Stimulated activated CD4-positive, alpha-beta T cell treated with anti-CD3 and anti-CD28 coated beads, Interleukin-2, amount 100 ng/mL, for 4 hours (primary cell): ENCODE data around the gene SEMA6B.
A peak's percentile ranks its signal among the peaks of the same experiment; 100 is the strongest.
"Not testable (repeated sequence)": the region's sequence is repeated elsewhere in the genome, so short reads cannot be mapped to it uniquely, and the experiment has no call there.

Source experiments
- DNase-seq: peaks from one replicate; pipeline ENCODE4 v3.0.0-alpha.2; 2020; ENCODE audit warnings: low read depth

Gene SEMA6B

DNA sequence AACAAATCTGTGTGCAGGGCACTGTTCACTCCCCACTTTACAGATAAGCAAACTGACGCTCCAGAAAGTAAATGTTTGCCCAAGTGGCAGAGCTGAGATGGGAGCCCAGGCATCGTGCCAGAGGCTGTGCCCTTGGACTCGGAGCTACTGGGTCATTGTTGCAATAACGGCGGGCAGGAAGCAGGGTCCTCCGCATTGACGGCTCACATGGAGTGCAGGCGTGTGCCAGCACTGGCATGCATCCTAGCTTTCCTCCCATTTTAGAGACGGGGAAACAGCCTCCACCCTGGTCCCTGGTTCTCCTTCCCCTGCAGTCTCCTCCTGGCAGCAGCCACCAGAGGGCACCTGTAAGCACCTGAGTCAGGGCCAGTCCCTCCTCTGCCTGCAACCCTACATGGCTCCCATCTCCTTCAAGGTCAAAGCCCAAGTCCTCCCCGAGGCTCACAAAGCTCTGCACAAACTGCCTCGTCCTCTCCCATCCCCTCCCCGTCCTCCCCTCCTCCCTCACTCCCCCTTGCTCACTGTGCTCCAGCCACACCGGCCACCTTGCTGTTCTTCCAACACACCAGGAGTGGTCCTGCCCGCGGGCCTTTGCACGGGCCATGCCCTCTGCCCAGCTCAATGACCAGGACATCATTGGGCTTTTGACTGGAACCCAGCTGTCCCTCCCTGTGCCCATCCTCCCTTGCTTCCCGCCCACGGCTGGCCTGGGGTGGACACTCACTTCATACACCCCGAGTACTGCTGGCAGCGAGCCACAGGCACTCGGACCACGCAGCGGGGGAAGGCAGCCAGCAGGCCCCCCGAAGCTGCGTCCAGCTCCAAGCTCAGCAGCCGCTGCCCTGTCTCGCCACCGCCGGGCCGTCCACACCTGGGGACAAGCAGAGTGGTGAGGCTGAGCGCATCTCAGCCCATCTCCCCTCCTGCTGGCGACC is 11.9 kb downstream of the SEMA6B start:
- no peak for DNase-seq

- DNase-seq, result no peak
Measured at GRCh38 chr19:4543842-4544647, 15.4 kb downstream of the SEMA6B start.

GRCh38 chr19:4542896-4543841 is 16.3 kb downstream of the SEMA6B start:
- DNase-seq, result no peak

DNA sequence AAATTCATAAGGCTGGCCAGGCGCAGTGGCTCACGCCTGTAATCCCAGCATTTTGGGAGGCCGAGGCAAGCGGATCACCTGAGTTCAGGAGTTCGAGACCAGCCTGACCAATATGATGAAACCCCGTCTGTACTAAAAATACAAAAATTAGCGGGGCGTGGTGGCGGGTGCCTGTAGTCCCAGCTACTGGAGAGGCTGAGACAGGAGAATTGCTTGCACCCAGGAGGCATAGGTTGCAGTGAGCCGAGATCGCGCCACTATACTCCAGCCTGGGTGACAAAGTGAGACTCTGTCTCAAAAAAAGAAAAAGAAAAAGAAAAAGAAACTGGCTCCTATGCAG is 17.7 kb downstream of the SEMA6B start:
- not testable (repeated sequence) for DNase-seq

DNA sequence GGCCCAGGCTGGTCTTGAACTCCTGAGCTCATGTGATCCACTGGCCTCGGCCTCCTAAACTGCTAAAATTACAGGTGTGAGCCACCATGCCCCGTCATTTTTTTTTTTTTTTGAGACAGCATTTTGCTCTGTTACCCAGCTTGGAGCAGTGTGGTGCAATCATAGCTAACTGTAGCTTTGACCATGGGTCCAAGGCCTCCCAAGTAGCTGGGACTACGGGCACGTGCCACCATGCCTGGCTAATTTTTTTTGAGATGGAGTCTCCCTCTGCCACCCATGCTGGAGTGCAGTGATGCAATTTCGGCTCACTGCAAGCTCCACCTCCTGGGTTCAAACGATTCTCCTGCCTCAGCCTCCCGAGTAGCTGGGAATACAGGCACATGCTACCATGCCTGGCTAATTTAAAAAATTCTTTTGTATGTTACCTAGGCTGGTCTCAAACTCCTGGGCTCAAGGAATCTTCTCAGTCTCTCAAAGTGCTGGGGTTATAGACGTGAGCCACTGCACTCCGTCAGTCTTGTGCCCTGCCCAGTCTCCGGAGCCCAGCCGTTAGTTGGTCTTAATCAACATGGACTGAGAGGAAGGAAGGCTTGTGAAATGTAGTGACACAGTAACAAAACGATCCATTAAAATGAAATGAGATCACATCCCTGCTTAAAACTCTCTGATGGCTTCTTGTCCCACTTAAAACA is 18.2 kb downstream of the SEMA6B start:
- no peak for DNase-seq

- DNase-seq, result no peak
Measured at GRCh38 chr19:4539693-4540581, 19.5 kb downstream of the SEMA6B start, which contains the start of gene LRG1. Gene LRG1, minus strand, starts transcription at chr19:4540036. Its CDS starts 23 bp downstream, at chr19:4540013.

DNA sequence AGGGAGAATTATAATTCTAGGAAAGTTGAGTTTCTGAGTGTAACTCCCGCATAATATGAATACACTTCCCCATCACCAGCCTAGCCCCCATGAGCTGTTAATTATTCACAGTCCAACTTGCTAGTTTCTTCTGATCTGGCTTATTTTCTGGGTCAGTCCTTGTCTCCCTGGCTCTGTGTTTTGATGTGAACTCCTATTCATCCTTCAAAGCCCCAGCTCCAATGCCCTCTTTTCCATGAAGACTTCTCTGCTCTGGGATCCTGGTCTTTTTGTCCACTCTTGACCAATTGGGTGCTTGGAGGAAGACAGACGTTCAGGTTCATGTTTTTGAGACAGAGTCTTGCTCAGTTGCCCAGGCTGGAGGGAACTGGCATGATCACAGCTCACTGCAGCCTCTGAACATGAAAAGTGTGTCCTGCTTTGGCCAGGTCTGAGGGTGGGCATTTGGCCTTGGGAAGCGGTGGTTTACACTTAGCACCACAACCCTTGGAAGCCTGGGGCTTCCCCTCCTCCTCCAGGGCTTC is 20.3 kb downstream of the SEMA6B start:
- DNase-seq, result no peak

GRCh38 chr19:4538601-4538954 is 20.9 kb downstream of the SEMA6B start:
- DNase-seq, result no peak

DNA sequence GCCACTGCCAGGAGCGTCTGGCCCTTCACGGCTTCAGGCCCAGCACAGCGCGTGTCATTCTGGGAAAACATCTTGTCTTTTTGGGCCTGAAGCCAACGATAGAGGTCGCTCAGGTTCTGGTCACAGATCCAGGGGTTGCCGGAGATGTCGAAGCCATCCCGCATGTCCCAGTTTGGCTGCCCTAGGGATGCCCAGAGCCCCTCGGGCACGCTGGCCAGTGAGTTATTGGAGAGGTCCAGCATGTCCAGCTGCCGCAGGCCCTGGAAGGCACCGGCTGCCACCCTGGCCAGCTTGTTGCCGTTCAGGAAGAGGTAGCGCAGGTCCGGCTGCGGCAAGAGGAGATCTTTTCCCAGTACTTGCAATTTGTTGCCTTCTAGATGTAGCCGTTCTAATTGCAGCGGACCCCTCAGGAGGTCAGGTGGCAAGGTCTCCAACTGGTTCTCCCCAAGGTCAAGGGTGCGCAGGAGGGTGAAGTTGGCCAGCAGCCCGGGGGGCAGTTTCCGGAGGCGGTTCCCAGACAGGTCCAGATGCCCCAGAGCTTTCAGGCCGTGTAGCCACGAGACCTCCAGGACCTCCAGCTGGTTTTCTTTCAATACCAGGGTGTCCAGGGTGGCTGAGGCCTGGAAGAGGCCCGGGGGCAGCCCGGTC is 21.4 kb downstream of the SEMA6B start:
- no peak for DNase-seq

- no peak for DNase-seq
Measured at GRCh38 chr19:4536798-4537197, 22.7 kb downstream of the SEMA6B start.

- peak; percentile 19 for DNase-seq
Measured at GRCh38 chr19:4534836-4535658, 24.4 kb downstream of the SEMA6B start, which contains the start of gene PLIN5. Gene PLIN5, minus strand, starts transcription at chr19:4535224. Its CDS starts 1,150 bp downstream, at chr19:4534074.

- DNase-seq, result no peak
Measured at GRCh38 chr19:4533835-4534424, 25.6 kb downstream of the SEMA6B start.

- DNase-seq, result no peak
Measured at GRCh38 chr19:4533334-4533733, 26.1 kb downstream of the SEMA6B start.

DNA sequence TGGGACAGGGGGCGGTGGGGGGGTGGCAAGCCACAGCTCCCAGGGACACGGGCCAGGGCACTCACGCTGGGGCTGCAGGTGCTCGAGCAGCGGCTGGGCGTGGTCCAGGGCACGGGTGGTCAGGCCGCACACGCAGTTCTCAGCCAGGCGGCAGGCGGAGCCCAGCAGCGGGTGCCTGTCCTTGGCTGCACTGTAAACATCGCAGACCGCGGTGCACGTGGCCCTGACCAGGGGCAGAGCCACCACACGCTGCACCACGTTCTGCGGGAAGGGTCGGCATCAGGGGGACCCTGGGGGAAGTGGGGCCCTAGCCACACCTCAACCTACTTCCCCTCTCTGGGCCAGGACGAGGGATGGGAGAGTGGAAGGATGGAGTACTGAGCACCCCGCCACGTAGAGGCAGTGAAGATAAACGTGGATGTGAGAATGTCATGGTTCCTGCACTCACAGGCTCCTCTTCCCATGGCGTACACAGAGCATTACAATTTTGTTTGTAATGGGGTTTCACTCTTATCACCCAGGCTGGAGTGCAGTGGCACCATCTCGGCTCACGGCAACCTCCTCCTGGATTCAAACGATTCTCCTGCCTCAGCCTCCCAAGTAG is 27.8 kb downstream of the SEMA6B start:
- DNase-seq, result no peak

DNA sequence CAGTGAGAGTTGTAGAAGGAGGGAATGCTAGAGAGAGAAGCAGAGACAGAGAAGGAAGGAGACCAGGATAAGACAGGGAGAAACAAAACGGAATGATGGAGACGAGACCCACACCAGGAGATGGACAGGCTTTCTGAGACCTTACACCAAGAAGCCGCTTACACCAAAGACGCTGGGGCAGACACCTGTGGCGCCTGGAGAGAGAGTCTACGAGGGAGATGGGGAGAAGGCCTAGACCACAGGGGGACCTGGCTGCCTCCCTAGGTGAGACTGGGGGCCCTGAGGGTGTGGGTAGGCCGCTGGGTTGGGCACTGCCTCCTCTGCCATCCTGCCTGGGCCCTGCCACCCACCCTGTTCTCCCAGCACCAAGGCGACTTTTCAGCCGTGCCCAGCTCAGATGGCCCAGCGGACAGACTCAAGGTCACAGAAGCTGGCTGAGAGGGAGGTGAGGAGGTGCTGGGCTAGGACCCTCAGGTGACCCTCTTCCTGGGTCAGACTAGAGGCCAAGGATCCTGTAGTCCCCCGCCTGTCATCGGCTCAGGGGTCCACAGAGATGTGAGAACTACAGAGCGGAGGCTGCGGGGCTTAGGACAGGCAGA is 29.5 kb downstream of the SEMA6B start:
- DNase-seq, result no peak

GRCh38 chr19:4528843-4529242 is 30.6 kb downstream of the SEMA6B start:
- DNase-seq, result no peak

- DNase-seq, result not testable (repeated sequence)
Measured at GRCh38 chr19:4527377-4527776, 32.1 kb downstream of the SEMA6B start.
